MV-4-11 (cell line): ENCODE measurements around the gene KCND3.
"Not testable (repeated sequence)": the region's sequence is repeated elsewhere in the genome, so short reads cannot be mapped to it uniquely, and the experiment has no call there.

Source experiments
- DNase-seq: peaks from one replicate; lab custom pipeline; 2025; lab: John Stamatoyannopoulos, UW

KCND3 gene

GRCh38 chr1:111811891-111812290, 177.6 kb downstream of the KCND3 start:
- DNase-seq = no peak

- DNase-seq = no peak
These were observed 184.2 kb downstream of the KCND3 start for GRCh38 chr1:111805251-111805650.

DNA sequence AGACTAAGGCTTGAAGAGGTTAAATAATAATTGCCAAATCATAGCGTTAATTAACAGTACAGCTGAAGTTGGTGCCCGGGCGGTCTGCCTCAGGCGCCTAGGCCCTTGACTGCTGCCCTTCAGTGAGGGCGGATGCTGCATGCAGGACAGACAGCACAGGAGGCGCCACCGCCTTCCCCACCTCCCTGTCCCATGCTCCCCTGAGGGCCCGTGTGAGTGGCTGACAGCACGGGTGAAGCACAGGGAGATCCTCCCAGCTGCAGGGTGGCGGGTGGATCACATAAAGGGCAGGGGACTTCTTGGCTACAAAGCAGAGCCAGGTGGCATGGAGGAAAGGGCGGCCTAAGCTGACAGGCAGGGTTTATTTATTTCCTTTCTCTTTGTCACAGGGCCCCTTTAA, 184.7 kb downstream of the KCND3 start:
- DNase-seq = no peak

DNA sequence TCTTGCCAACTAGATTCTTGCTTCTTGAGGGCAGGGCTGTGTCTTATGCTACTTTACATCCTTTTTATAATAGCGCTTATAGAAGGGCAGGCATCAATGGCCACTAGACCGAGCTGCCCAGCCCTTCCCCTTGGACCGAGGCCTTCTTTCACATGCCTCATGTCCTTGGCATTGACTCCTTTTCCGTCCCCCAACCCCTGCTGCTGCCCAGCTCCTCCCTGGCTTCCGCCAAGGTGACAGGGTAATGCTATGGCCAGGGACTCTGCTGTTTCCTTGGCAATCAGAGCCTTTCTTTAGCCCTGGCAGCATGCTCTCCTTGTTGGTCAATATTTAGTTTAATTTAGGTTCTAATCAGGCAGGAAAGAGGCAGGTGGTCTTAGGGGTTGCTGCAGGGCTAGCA, 185.5 kb downstream of the KCND3 start:
- no peak for DNase-seq

DNA sequence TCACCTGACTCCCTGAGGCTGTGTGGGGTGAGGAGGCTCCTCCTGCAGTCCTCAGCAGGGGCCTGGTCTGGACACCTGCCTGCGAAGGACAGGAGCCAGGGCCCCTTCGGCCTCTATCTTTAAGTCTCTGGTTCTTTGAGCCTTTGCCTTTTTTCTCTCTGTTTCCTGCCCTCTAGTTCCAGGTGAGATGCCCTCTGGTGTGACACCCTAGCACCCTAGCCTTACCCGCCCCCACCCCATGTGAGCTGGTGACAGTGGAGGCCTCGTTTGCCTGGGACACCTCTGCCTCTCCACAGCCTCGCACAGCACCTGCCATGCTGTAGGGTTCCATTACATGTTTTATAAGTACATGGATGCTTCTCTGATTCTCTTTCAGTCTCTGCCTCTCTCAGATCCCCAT, 186.5 kb downstream of the KCND3 start:
- DNase-seq = no peak

DNA sequence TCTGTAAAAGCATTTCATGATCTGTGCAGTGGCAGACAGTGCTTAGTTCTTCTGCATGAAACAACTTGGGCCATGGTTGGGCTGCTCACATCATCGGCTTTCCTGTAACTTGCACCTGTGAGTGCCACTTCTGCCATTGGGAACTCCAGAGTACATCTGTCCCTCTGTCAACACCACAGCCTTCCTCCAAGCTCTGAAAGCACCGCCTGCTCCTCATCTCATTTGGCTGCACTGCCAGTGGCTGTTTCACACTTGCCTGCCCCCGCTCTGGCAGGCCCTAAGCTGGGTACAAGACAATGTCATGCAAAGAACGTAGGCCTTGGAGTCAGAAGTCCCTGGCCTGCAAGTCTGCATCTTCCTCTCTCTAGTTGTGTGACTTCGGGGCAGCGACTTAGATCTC, 187.4 kb downstream of the KCND3 start:
- DNase-seq = no peak

- DNase-seq = no peak
These were observed 188.2 kb downstream of the KCND3 start for GRCh38 chr1:111801071-111801850.

GRCh38 chr1:111799722-111800121, 189.7 kb downstream of the KCND3 start:
- DNase-seq = not testable (repeated sequence)

DNA sequence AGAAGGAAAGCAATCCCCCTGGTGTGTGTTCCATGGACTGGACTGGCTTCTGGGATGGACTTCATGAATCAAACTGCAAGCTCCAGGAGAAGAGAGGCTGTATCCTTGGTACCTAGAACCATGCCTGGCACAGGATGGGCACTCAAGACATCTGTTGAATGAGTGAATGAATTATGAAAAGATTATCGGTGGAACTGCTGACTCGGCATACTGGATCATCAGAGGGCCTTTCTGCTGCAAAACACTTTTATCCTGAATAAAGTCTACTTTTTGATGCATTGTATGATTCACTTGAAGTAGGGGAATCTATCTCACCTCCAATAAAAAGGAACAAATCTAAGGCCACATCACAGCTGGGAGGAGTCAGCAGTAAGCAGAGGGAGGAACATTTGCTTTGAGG, 190.9 kb downstream of the KCND3 start:
- DNase-seq = no peak

DNA sequence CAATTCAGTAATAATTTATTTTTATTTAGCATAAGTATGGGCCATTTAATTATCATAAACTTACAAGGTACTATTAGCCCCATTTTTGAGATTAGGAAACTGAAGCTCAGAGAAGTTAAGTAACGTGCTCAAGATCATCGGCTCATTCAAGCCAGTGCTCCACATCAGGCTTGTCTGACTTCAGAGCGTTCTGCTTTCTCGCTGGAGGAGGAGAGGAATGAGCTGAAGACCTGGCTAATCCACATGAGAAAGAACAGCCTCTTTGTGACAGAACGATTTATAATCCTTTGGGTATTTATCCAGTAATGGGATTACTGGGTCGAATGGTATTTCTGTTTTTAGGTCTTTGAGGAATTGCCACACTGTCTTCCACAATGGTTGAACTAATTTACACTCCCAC, 194.1 kb downstream of the KCND3 start:
- no peak for DNase-seq

GRCh38 chr1:111793923-111794322, 195.5 kb downstream of the KCND3 start:
- DNase-seq = no peak

DNA sequence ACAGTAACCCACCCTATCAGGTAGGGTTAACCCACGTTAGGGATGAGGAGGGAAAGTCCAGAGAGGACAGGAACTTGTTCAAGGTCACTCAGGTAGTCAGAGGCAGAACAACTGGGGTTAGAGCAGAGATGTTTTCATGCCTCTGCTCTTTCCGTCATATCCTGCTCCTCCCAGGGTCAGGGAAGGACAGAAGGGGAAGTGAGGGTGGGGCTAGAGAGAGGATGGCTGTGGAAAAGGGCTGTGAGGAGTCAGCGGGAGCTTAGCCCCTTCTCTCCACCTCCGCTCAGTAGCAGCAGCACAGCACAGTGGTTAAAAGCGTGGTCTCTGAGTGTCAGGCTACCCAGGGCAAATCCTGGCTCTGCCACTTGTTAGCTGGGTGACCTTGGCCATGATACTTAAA, 197.2 kb downstream of the KCND3 start:
- no peak for DNase-seq

- no peak for DNase-seq
These were observed 197.7 kb downstream of the KCND3 start for GRCh38 chr1:111791776-111792175.

- DNase-seq = peak; percentile 94
These were observed 199.7 kb downstream of the KCND3 start for GRCh38 chr1:111789666-111790316.

- no peak for DNase-seq
These were observed 200.3 kb downstream of the KCND3 start for GRCh38 chr1:111789142-111789541.

GRCh38 chr1:111786669-111787207, 202.7 kb downstream of the KCND3 start:
- DNase-seq = no peak

GRCh38 chr1:111784273-111784901, 205.1 kb downstream of the KCND3 start:
- DNase-seq = no peak

- DNase-seq = no peak
These were observed 209.9 kb downstream of the KCND3 start for GRCh38 chr1:111779546-111779945.

DNA sequence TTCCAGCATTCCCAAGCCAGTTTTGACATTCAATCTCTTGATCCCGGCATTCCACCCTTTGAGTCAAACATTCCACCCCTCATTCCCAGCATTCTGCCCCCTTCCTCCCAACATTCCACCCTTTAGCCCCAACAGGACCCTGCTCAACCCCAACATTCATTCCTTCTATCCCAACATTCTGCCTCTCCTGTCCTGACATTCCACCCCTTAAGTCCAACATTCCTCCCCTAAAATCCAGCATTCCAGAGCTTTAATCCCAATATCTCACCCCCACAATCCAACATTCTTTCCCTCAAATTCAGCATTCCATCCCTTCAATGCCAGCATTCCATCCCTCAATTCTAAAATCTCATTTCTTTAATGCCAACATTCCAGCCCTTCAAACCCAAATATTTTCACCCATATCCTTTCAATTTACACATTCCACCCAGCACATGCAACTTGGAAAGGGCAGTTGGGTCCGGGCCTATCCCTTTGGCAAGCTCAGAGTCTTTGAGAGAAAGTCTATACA, 210.9 kb downstream of the KCND3 start:
- DNase-seq = no peak

DNA sequence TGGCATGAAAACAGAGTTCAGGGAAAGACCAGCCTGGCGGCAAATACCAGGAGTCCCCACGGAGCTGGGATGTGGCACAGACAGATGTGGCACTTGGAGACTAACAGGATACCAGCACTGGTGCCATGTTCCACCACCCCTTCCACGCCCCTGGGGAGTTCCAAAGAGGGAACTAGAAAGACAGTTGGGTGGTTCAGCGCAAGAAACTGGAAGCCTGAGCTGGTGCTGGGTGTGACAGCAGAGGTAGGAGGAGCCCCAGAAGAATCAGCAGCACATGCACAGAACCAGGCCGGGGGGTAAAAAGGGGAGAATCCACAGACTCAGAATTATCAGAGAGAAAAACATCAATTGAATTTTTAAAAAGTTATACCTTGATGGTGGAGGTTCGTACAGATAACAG, 211.4 kb downstream of the KCND3 start:
- no peak for DNase-seq

DNA sequence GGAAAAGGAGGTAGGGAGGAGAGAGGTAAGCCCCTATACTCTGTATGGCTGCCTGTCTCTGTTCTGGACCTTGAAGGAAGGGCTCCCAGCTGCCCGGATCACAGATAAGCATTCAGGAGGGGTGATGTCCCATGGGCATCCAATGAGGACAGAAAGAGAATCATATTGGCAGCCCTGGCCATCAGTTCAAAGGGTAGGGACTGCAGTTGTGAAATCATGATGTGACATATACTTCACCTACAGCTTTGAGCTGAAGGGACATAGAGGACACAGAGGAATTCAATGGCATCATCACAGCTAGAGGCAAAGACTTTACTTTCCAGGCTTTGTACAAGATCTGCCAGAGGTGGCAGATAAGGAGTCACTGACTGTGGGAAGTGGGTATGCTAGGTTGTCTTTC, 212.2 kb downstream of the KCND3 start:
- no peak for DNase-seq

DNA sequence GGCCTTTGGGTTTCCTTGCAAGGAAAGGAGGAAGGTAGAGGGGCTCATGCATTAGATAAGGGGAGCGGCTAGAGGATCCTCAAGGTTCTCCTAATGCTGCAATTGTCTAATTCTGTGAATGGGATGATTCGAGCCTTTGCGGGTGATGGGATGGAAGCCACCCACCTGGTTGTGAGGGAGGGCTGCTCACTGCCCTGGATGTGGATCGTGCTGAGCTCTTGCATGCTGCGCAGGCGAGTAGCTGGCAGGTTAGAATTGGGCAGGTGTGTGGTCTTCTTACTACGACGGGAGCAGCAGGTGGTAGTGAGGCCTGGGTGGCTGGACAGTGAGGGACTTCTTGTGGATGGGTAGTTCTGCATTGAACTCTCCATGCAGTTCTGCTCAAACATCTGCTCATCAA, 212.6 kb downstream of the KCND3 start:
- DNase-seq = no peak

- no peak for DNase-seq
These were observed 213.1 kb downstream of the KCND3 start for GRCh38 chr1:111776391-111776790.
